HG03139 (cell line): ENCODE results near the gene AHCY.

Experiments
- ATAC-seq: cut with Tn5 transposase; IDR thresholded peaks from one replicate; pipeline ENCODE4 v1.9.1; 2021; ENCODE audit not compliant: unreplicated experiment

Gene AHCY

GRCh38 chr20:34324541-34324940, 21.4 kb upstream of the AHCY start:
- no peak for ATAC-seq

- ATAC-seq, result no peak
Measured at GRCh38 chr20:34322267-34323105, 19.3 kb upstream of the AHCY start.

- no peak for ATAC-seq
Measured at GRCh38 chr20:34320861-34321260, 17.7 kb upstream of the AHCY start.

GRCh38 chr20:34318609-34319443, 15.7 kb upstream of the AHCY start:
- no peak for ATAC-seq

- no peak for ATAC-seq
Measured at GRCh38 chr20:34316196-34316814, 13.2 kb upstream of the AHCY start.

- ATAC-seq, result no peak
Measured at GRCh38 chr20:34315236-34315635, 12.1 kb upstream of the AHCY start.

- peak; percentile 89 for ATAC-seq
Measured at GRCh38 chr20:34312544-34313217, 9.5 kb upstream of the AHCY start.

- no peak for ATAC-seq
Measured at GRCh38 chr20:34312024-34312460, 8.9 kb upstream of the AHCY start.

- ATAC-seq, result no peak
Measured at GRCh38 chr20:34311118-34312023, 8.2 kb upstream of the AHCY start.

GRCh38 chr20:34310481-34311117, 7.4 kb upstream of the AHCY start:
- ATAC-seq, result no peak

GRCh38 chr20:34309691-34310090, 6.5 kb upstream of the AHCY start:
- ATAC-seq, result no peak

- ATAC-seq, result no peak
Measured at GRCh38 chr20:34305333-34306230, 2.4 kb upstream of the AHCY start.

GRCh38 chr20:34302312-34302722, 838 bp downstream of the AHCY start:
- no peak for ATAC-seq

GRCh38 chr20:34301587-34302311, 1.4 kb downstream of the AHCY start:
- ATAC-seq, result no peak

GRCh38 chr20:34300809-34301586, 2.2 kb downstream of the AHCY start:
- no peak for ATAC-seq

- ATAC-seq, result no peak
Measured at GRCh38 chr20:34300256-34300806, 2.8 kb downstream of the AHCY start.
